Neural cell (in vitro differentiated cells): ENCODE measurements around the gene DCLK1. TPM values are rescaled to one million over a fixed set of nuclear protein-coding genes. Genes with fewer than 3 reads are reported as not detected.

Experiments
- H2AFZ ChIP-seq: fragments of 200-600, 300-800 bp; sonication (generic), shearing (Covaris generic); 2 replicates; pipeline ENCODE4 v1.6.0; 2014; ENCODE audit warnings: low read depth, mild to moderate bottlenecking, antibody characterized with exemption, low read length, moderate library complexity
- H3F3A ChIP-seq: fragments of 200-600 bp; shearing (Covaris generic); 2 replicates; pipeline ENCODE4 v1.6.1; 2016; ENCODE audit warnings: mild to moderate bottlenecking, moderate library complexity, mixed read lengths, antibody characterized with exemption, low read length; ENCODE audit not compliant: insufficient read depth, poor library complexity, severe bottlenecking
- H3K27ac ChIP-seq: fragments of 200-600, 300-800 bp; sonication (generic), shearing (Covaris generic); 2 replicates; pipeline ENCODE4 v1.5.1; 2014; ENCODE audit warnings: mild to moderate bottlenecking, low read length, moderate library complexity
- H3K27me3 ChIP-seq: fragments of 300-800, 200-600 bp; sonication (generic), shearing (Covaris generic); 2 replicates; pipeline ENCODE4 v1.6.0; 2014; ENCODE audit warnings: mild to moderate bottlenecking, low read depth, low read length, moderate library complexity; ENCODE audit not compliant: insufficient read depth
- H3K36me3 ChIP-seq: fragments of 300-800, 200-600 bp; sonication (generic), shearing (Covaris generic); 2 replicates; pipeline ENCODE4 v1.5.1; 2014; ENCODE audit warnings: mild to moderate bottlenecking, antibody characterized with exemption, low read length, moderate library complexity; ENCODE audit not compliant: insufficient read depth
- H3K4me2 ChIP-seq: fragments of 300-800, 200-600 bp; sonication (generic), shearing (Covaris generic); 2 replicates; pipeline ENCODE4 v1.6.0; 2014; ENCODE audit warnings: mild to moderate bottlenecking, low read length
- H3K4me3 ChIP-seq: fragments of 300-800, 200-600 bp; sonication (generic), shearing (Covaris generic); 2 replicates; pipeline ENCODE4 v1.5.1; 2014; ENCODE audit warnings: mild to moderate bottlenecking, low read length, moderate library complexity
- H3K79me2 ChIP-seq: fragments of 200-600 bp; shearing (Covaris generic); replicated peaks from 2 replicates; pipeline ENCODE4 v1.6.0; 2014; ENCODE audit warnings: mild to moderate bottlenecking, low read length, moderate library complexity; ENCODE audit not compliant: insufficient read depth
- H3K9ac ChIP-seq: fragments of 300-800, 200-600 bp; sonication (generic), shearing (Covaris generic); 2 replicates; pipeline ENCODE4 v1.6.1; 2016; ENCODE audit warnings: mild to moderate bottlenecking, low read length, mixed read lengths
- H3K9me2 ChIP-seq: fragments of 200-600 bp; shearing (Covaris generic); 2 replicates; pipeline ENCODE4 v1.6.1; 2016; ENCODE audit warnings: mild to moderate bottlenecking, low read length, mixed read lengths; ENCODE audit not compliant: insufficient read depth
- H3K9me3 ChIP-seq: fragments of 200-600, 300-800 bp; sonication (generic), shearing (Covaris generic); 2 replicates; pipeline ENCODE4 v1.6.1; 2016; ENCODE audit warnings: mild to moderate bottlenecking, mixed run types, low read length, moderate library complexity, mixed read lengths
- H4K20me1 ChIP-seq: fragments of 200-600 bp; shearing (Covaris generic); 2 replicates; pipeline ENCODE4 v1.6.1; 2016; ENCODE audit warnings: mild to moderate bottlenecking, mixed run types; ENCODE audit not compliant: insufficient read depth
- CTCF ChIP-seq: fragments of 450-650 bp; IDR thresholded peaks from 2 replicates; pipeline ENCODE4 v1.5.1; 2014; ENCODE audit warnings: antibody characterized with exemption, mild to moderate bottlenecking, moderate library complexity; ENCODE audit not compliant: poor library complexity, severe bottlenecking
- EP300 ChIP-seq: fragments of 450-650 bp; conservative IDR thresholded peaks from 2 replicates; pipeline ENCODE4 v1.6.1; 2014; ENCODE audit warnings: antibody characterized with exemption, mild to moderate bottlenecking, moderate library complexity; ENCODE audit not compliant: poor library complexity, severe bottlenecking
- EZH2 ChIP-seq: fragments of 200-600, 300-800 bp; shearing (Covaris generic), sonication (generic); IDR thresholded peaks from 2 replicates; pipeline ENCODE4 v1.6.1; 2014; ENCODE audit warnings: antibody characterized with exemption, low read length, borderline replicate concordance, mild to moderate bottlenecking; ENCODE audit not compliant: insufficient read depth, poor library complexity, severe bottlenecking
- MXI1 ChIP-seq: fragments of 450-650 bp; conservative IDR thresholded peaks from 2 replicates; pipeline ENCODE4 v1.6.1; 2014; ENCODE audit warnings: antibody characterized with exemption, mild to moderate bottlenecking; ENCODE audit not compliant: poor library complexity, severe bottlenecking
- POLR2AphosphoS5 ChIP-seq: IDR thresholded peaks from 2 replicates; pipeline ENCODE4 v1.6.1; 2012
- RAD21 ChIP-seq: fragments of 450-650 bp; conservative IDR thresholded peaks from 2 replicates; pipeline ENCODE4 v1.6.1; 2014; ENCODE audit warnings: antibody characterized with exemption, mild to moderate bottlenecking, moderate library complexity
- REST ChIP-seq: IDR thresholded peaks from 2 replicates; pipeline ENCODE4 v1.6.1; 2012; ENCODE audit warnings: borderline replicate concordance
- SMC3 ChIP-seq: fragments of 450-650 bp; conservative IDR thresholded peaks from 2 replicates; pipeline ENCODE4 v1.6.1; 2014; ENCODE audit warnings: antibody characterized with exemption, mild to moderate bottlenecking, moderate library complexity; ENCODE audit not compliant: poor library complexity
- TAF1 ChIP-seq: IDR thresholded peaks from 2 replicates; pipeline ENCODE4 v1.6.1; 2012; ENCODE audit warnings: low read depth
- polyA plus RNA-seq: library from polyadenylated mRNA; depleted of rRNA; stranded (reverse); fragments of >200 nt; gene quantifications from 2 replicates; pipeline ENCODE4 v1.2.3, GENCODE V29; 2014

Gene DCLK1
- polyA plus RNA-seq, 1 donor from 2014 or later = 124 TPM

GRCh38 chr13:35830850-35831450 is 300.2 kb downstream of the DCLK1 start:
- no peak overlapping the region for H3K9ac ChIP-seq
- TF ChIP-seq EZH2 = no peak
- TF ChIP-seq CTCF = no peak
- no peak for TF ChIP-seq EP300
- TF ChIP-seq MXI1 = no peak
- no peak for TF ChIP-seq SMC3
- no peak for TF ChIP-seq RAD21
- no peak for TF ChIP-seq TAF1
- TF ChIP-seq REST = no peak
- no peak for TF ChIP-seq POLR2AphosphoS5
- H3F3A ChIP-seq = no peaks in the 10 kb centered on the region
- no peaks in the 10 kb centered on the region for H3K9me2 ChIP-seq
- no peaks in the 10 kb centered on the region for H3K9me3 ChIP-seq
- no peak overlapping the region for H3K4me3 ChIP-seq
- H3K36me3 ChIP-seq = peaks cover 28% of the 10 kb centered on the region
- no peak overlapping the region for H3K4me2 ChIP-seq
- no peaks in the 10 kb centered on the region for H3K27me3 ChIP-seq
- no peak overlapping the region for H3K27ac ChIP-seq
- no peaks in the 10 kb centered on the region for H3K79me2 ChIP-seq
- no peak overlapping the region for H2AFZ ChIP-seq
- no peaks in the 10 kb centered on the region for H4K20me1 ChIP-seq

- Histone ChIP-seq H3K79me2 (no peaks in the 10 kb centered on the region), H3K27me3 (no peaks in the 10 kb centered on the region), H3K9me2 (no peaks in the 10 kb centered on the region), H3K4me3 (no peak overlapping the region), H3K9ac (no peak overlapping the region), H3K9me3 (no peaks in the 10 kb centered on the region), H3K36me3 (peaks cover 22% of the 10 kb centered on the region), H4K20me1 (no peaks in the 10 kb centered on the region), H3K27ac (no peak overlapping the region), H2AFZ (no peak overlapping the region), H3K4me2 (no peak overlapping the region), H3F3A (no peaks in the 10 kb centered on the region)
- TF ChIP-seq REST (no peak), MXI1 (no peak), EP300 (no peak), RAD21 (no peak), CTCF (no peak), TAF1 (no peak), SMC3 (no peak), EZH2 (no peak)
Observed at GRCh38 chr13:35826626-35827254, 304.4 kb downstream of the DCLK1 start.
